T-helper 2 cell (primary cell): ENCODE results near the gene ACTR3C.
"Not testable (repeated sequence)": the region's sequence is repeated elsewhere in the genome, so short reads cannot be mapped to it uniquely, and the experiment has no call there.

ENCODE experiments used
- DNase-seq, 5 experiments: peaks; one replicate each; pipeline versions ENCODE4 v3.0.0 to v3.0.0-alpha.2; 2012 to 2022

ACTR3C gene

DNA sequence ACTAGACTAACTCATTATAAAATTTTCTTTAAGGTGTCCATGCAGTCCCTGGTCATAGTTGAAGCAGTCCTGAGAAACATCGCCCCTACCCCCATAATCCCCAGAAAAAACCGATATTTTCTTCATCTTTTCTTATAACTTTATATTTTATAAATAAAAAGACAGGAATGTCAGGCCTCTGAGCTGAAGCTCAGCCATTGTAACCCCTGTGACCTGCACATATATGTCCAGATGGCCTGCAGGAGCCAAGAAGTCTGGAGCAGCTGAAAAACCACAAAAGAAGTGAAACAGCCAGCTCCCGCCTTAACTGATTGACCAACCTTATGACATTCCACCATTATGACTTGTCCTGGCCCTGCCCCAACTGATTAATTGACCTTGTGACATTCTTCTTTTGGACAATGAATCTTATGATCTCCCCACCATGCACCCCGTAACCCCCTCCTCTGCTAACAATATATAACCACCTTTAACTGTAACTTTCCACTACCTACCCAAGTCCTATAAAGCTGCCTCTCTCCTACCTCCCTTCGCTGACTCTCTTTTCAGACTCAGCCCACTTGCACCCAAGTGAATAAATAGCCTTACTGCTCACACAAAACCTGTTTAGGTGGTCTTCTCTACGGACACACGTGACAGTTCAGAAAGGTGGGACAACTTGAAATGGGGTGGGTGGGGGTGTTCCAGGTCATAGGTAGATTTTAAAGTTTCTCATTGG lies 10.5 kb downstream of the ACTR3C start:
- not testable (repeated sequence) for DNase-seq

DNA sequence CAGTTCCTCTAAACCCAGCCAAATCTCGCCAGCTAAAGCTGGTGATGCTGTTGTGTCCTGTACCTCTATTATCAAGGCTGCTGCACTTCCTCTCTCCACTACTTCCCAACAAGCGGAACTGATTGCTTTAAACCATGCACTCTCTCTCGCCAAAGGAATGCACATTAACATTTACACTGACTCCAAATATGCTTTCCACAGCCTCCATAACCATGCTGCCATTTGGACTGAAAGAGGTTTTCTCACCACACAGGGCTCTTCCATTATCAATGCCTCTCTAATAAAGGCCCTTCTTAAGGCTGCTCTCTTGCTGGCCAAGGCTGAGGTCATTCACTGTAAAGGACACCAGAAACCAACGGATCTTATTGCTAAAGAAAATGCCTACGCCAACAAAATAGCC lies 11.6 kb downstream of the ACTR3C start:
- no peak for DNase-seq

DNA sequence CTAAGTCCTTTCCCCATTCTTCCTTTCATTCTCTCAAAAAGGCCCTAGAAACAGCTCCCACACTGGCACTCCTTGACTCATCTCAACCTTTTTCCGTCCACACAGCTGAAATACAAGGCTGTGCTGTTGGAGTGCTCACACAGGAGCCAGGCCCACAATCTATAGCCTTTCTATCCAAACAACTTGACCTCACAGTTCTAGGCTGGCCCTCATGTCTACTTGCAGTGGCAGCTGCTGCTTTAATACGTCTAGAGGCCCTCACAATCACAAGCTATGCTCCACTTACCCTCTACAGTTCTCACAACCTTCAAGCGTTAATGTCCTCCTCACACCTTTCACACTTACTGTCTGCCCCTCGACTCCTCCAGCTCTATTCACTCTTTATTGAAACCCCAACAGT lies 12.2 kb downstream of the ACTR3C start:
- DNase-seq: no peak

- DNase-seq: no peak
Measured at GRCh38 chr7:150308575-150308974, 14.8 kb downstream of the ACTR3C start.

- no peak for DNase-seq
Measured at GRCh38 chr7:150307904-150308303, 15.4 kb downstream of the ACTR3C start.

GRCh38 chr7:150307129-150307528 lies 16.2 kb downstream of the ACTR3C start:
- no peak for DNase-seq

GRCh38 chr7:150306377-150306776 lies 17.0 kb downstream of the ACTR3C start:
- not testable (repeated sequence) for DNase-seq

DNA sequence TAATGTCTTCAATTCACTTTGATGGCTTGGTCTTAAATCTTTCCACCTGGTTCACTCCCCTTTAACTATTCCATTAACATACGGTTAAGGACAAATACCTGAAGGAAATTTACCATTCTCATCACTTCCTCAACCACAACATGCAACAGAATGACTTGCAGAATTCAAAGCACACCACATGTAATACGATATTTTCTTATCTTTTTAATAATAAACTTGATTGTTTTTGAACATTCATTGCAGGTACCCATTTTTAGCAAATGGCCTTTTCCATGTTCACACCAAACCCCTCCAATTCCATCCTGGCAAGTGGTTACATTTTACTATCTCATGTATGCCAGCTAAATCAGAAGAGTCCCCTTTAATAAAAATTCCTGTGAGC lies 17.5 kb downstream of the ACTR3C start:
- DNase-seq: not testable (repeated sequence)

- not testable (repeated sequence) for DNase-seq
Measured at GRCh38 chr7:150305259-150305902, 18.0 kb downstream of the ACTR3C start.

DNA sequence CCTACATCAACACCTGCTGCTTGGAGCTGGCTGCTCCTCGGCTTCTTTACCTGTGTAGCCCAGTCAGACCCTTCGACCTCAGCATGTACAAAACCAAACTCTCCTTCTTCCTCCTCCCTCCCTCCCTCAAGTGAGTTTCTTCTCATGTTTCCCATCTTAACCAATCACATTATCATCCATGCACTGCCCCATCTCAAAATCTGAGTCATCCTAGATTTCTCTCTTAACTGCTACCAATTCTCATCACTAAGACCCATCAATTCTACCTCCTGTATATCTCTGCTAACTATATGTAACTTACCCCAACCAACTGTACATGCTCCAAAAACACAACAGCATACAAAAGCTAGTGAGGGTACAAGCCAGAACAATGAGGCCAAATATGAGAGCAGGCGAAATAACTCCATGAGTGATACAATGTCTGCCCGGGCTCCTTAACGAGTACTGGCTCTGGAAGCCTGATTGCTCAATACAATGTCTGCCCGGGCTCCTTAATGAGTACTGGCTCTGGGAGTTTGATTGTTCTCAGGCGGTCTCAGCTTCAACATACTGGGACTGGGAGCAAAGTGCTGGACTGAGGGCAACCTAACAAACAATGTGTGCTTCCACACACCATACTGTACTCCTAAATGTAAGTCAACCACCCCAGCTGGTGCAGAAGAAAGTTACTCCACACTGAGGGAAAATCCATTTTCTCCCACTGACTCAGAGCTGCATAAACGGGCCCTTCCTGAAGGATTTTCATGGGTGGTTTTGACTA lies 18.7 kb downstream of the ACTR3C start:
- DNase-seq: not testable (repeated sequence)

DNA sequence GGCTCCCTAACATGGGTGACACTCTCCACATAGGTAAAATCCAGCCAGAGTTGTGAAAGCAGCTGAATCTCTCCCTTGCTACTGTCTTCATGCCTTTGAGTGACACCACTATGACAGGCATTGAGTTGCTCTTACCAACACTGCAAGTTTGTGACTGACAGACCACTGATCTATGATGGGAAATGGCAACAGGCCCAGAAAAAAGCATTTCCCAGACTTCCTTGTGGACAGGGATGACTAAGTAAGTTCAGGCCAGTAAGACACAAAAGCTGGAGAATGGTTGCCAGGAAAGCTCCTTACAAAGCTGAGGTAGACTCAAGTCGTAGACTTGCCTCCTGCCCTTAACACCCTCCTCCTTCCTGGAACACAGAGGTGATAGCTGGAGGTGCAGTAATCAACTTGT lies 20.4 kb downstream of the ACTR3C start:
- DNase-seq: not testable (repeated sequence)

- not testable (repeated sequence) for DNase-seq
Measured at GRCh38 chr7:150297978-150298377, 25.4 kb downstream of the ACTR3C start.

- DNase-seq: not testable (repeated sequence)
Measured at GRCh38 chr7:150296802-150297201, 26.5 kb downstream of the ACTR3C start.

DNA sequence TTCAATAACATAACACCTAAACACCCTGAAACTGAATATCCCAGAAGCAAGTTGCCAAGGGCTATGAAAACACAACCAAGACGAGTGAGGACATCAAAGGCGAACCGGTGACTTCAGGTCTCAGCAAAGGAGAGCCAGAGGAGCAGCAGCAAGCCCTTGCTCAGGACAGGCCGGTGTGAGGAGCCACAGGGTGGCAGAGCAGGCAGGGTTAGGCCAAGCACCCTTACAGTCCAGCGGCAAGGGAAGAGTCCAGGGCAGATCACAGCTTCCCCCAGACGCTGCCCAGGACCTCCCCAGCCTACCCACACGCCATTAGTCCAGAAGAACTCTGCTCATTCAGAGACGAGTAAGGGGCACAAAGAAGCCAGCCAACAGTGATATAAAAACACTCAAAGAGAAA lies 27.7 kb downstream of the ACTR3C start:
- DNase-seq: not testable (repeated sequence)

- not testable (repeated sequence) for DNase-seq
Measured at GRCh38 chr7:150295027-150295426, 28.3 kb downstream of the ACTR3C start.

GRCh38 chr7:150290317-150290716 lies 33.0 kb downstream of the ACTR3C start:
- DNase-seq: not testable (repeated sequence)

GRCh38 chr7:150288816-150289215 lies 34.5 kb downstream of the ACTR3C start:
- DNase-seq: not testable (repeated sequence)

- DNase-seq: not testable (repeated sequence)
Measured at GRCh38 chr7:150287815-150288214, 35.5 kb downstream of the ACTR3C start.

GRCh38 chr7:150285849-150286754 lies 37.2 kb downstream of the ACTR3C start:
- DNase-seq: peak in 3 of 5 experiments; percentile 2 to 27 (median 5)

DNA sequence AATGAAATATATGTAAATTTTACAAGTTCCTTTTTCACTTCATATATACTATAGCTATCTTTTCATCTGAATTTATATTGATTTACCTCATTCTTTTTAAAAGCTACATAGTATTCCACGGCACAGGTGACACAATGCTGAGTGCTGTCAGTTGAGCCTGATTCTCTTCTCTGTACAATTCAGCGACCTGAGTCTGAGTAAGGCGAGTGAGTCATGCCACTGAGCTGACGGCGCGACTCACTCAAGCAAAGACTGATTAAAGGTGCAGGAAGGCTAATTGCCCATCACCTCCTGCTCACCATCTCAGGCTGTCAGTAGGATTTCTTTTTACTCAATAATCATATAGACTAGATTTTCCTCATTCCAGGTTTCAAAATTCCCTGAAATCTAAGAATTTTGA lies 39.7 kb downstream of the ACTR3C start:
- DNase-seq: not testable (repeated sequence)

DNA sequence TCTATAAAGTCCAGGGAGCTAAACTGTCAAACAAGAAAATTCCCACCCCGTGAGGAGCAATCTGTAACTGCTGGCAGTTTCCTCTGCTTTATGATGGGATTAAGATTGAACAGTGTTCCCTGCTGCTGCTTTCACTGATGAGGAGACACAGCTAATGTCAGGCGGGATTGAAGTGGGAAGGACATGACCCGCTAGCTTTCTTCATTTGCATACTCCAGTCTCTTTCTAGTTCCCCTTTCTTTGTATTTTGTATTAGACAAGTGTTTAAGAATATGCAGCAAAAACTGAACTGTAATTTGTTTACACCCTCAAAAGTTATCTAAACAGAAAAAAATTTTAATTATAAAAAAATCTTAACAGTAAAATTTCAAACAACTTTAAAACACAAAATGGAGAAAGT lies 40.2 kb downstream of the ACTR3C start:
- DNase-seq: not testable (repeated sequence)

DNA sequence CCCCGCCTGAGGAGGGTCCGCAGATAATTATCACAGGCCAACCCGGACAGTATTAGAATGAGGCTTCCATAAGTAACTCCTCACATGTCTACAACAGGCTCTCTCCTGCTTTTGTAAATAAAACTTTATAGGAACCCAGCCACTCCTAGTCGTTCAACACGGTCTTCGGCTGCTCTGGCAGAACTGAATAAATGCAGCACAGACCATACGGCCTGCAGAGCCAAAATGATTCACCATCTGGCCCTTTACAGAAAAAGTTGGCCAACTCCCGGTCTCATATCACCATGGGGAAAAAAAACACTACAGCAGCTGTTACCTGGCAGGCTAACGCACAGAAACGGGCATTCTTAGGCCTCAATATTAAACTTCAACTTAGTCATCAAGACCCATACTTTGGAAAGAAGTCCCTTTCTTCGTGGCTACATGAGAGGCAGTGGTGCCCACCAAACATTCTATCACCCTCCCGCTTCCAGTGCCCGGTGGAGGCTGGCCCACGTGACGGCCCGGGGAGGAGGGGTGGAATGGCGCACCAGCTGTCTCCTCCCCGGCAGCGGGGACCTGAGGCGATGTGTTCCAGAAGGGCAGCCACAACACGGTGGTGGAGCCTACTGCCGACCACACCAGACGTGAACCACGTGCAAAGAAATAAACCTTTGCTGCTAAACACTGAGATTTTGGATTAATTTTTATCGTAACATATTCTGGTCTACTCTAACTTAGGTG lies 41.5 kb downstream of the ACTR3C start:
- DNase-seq: not testable (repeated sequence)
